Calu3 (cell line): ENCODE results near the gene ACSL3. TPM values are rescaled to one million over a fixed set of nuclear protein-coding genes. Genes with fewer than 3 reads are reported as not detected.
"Not testable (repeated sequence)": the region's sequence is repeated elsewhere in the genome, so short reads cannot be mapped to it uniquely, and the experiment has no call there.

Source experiments
- BruUV-seq: library from RNA; stranded (reverse); fragments of 400-500 nt; replicated peaks from 2 replicates; lab custom pipeline; 2021; lab: Mats Ljungman, UMichigan
- CTCF ChIA-PET: fragments of 300-600 bp; sonication (Branson Sonifier 250); formaldehyde crosslinking; loops from one replicate; lab custom pipeline; 2022; ENCODE audit warnings: antibody characterized with exemption; lab: Charles Lee
- DNase-seq: peaks from one replicate; pipeline ENCODE4 v3.0.0; 2022
- H3K27ac Mint-ChIP-seq: one replicate; pipeline ENCODE4 v1.8.0; 2022; ENCODE audit warnings: mixed read lengths; ENCODE audit not compliant: unreplicated experiment
- H3K27me3 Mint-ChIP-seq: one replicate; pipeline ENCODE4 v1.8.0; 2022; ENCODE audit warnings: mixed read lengths; ENCODE audit not compliant: unreplicated experiment
- H3K36me3 Mint-ChIP-seq: one replicate; pipeline ENCODE4 v1.8.0; 2022; ENCODE audit warnings: mild to moderate bottlenecking, moderate library complexity, mixed read lengths; ENCODE audit not compliant: insufficient read depth, unreplicated experiment
- H3K4me1 Mint-ChIP-seq: one replicate; pipeline ENCODE4 v1.8.0; 2022; ENCODE audit warnings: mild to moderate bottlenecking, low read depth, mixed read lengths; ENCODE audit not compliant: unreplicated experiment
- H3K4me3 Mint-ChIP-seq: one replicate; pipeline ENCODE4 v1.8.0; 2022; ENCODE audit warnings: mild to moderate bottlenecking, low read depth, moderate library complexity, mixed read lengths; ENCODE audit not compliant: unreplicated experiment
- H3K9me3 Mint-ChIP-seq: one replicate; pipeline ENCODE4 v1.8.0; 2022; ENCODE audit warnings: low read depth, mixed read lengths; ENCODE audit not compliant: unreplicated experiment
- CTCF ChIP-seq: fragments of 200-600 bp; IDR thresholded peaks from one replicate; pipeline ENCODE4 v1.8.0; 2022; ENCODE audit warnings: antibody characterized with exemption; ENCODE audit not compliant: unreplicated experiment
- intact Hi-C: fragments of 100-400 bp; cut with micrococcal nuclease; formaldehyde crosslinking; loops from one replicate; pipeline ENCODE4 v1.10.0; 2022; ENCODE audit not compliant: unreplicated experiment
- total RNA-seq: library from RNA; stranded (reverse); gene quantifications from 2 replicates; pipeline ENCODE4 v1.2.3, GENCODE V29; 2022

The ACSL3 gene
- total RNA-seq, 1 experiment from 2014 or later, result 167 TPM

DNA sequence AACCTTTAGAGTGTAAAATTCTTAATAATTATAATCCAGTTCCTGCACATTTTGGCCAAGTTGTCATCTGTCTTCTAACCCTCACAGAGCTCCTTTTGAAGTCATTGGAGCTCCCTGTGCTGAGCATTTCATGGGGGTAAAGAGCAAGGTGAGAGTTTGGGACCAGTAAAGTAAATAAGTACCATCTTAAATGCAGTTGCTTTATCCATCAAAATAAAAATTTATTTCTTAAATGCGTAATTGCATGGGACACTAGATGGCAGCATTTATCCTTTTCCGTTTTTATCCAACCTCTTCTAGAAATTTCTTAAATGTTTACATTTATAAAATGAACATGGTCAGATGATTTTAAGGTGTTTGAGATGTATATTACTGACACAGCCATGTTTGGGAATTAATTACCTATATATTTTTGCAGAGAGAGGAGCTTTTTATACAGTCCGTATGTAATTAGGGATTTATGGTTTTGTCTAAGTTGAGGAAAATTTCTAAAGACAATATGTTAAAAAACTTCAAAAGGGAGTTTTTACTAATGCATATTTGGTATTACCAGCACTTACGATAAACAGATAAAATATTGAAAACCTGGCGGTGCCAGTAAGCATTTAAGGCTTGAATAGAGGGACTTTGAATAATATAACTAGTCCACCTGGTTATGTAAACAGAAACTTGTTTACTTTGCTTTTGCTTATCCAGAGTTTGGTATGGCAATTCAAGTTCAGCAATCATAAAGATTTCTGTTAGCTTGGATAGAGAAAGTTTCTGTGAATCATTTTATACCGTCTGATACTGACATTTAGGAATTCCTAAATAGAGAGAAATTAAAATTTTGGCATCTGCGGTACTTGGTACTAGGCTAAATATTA lies 54.5 kb downstream of the ACSL3 start:
- H3K36me3 Mint-ChIP-seq, result peaks cover 23% of the 10 kb centered on the region
- H3K4me1 Mint-ChIP-seq, result peaks cover 24% of the 10 kb centered on the region
- H3K4me3 Mint-ChIP-seq, result no peak overlapping the region
- H3K27me3 Mint-ChIP-seq, result no peaks in the 10 kb centered on the region
- H3K9me3 Mint-ChIP-seq, result no peaks in the 10 kb centered on the region
- no TSS peak for BruUV-seq
- H3K27ac Mint-ChIP-seq, result no peak overlapping the region
- CTCF ChIA-PET, result no interaction called here
- no peak for DNase-seq
- intact Hi-C loops, result no loop called here
- TF ChIP-seq CTCF, result no peak

GRCh38 chr2:222916229-222917197 lies 55.7 kb downstream of the ACSL3 start:
- Mint-ChIP-seq H3K27ac (no peak overlapping the region), H3K36me3 (peaks cover 15% of the 10 kb centered on the region), H3K4me1 (peaks cover 24% of the 10 kb centered on the region), H3K27me3 (no peaks in the 10 kb centered on the region), H3K9me3 (no peaks in the 10 kb centered on the region), H3K4me3 (no peak overlapping the region)
- CTCF ChIA-PET, result no interaction called here
- BruUV-seq, result no TSS peak
- DNase-seq, result no peak
- TF ChIP-seq CTCF, result no peak
- intact Hi-C loops, result no loop called here

DNA sequence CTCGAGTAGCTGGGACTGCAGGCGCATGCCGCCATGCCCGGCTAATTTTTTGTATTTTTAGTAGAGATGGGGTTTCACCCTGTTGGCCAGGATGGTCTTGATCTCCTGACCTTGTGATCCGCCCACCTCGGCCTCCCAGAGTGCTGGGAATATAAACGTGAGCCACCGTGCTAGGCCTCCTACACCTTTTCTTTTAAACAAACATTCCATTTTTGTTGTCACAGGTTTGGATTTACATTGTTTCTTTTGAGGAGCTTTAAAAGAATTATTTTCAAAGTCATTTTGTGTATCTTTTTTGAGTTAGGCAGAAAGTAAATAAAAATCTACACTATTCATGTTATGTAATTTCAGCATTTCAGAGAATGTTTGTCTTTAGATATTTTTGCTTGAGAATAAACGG lies 56.4 kb downstream of the ACSL3 start:
- H3K4me3 Mint-ChIP-seq, H3K27me3 Mint-ChIP-seq, CTCF ChIA-PET, intact Hi-C loops, BruUV-seq, H3K36me3 Mint-ChIP-seq, H3K9me3 Mint-ChIP-seq, DNase-seq, H3K27ac Mint-ChIP-seq: not testable (repeated sequence)
- H3K4me1 Mint-ChIP-seq, result peaks cover 24% of the 10 kb centered on the region

- DNase-seq, result peak; percentile 15
- peaks cover 23% of the 10 kb centered on the region for H3K36me3 Mint-ChIP-seq
- TF ChIP-seq CTCF, result no peak
- intact Hi-C loops, result no loop called here
- BruUV-seq, result no TSS peak
- H3K9me3 Mint-ChIP-seq, result no peaks in the 10 kb centered on the region
- no peaks in the 10 kb centered on the region for H3K27me3 Mint-ChIP-seq
- H3K4me3 Mint-ChIP-seq, result no peak overlapping the region
- CTCF ChIA-PET, result interaction anchor here (1.0 kb wide), 1 partner anchor 19 kb away, joined by 4 read pairs; no protein-coding TSS in a partner anchor
- H3K27ac Mint-ChIP-seq, result peak overlapping the region; percentile 8
- peaks cover 11% of the 10 kb centered on the region for H3K4me1 Mint-ChIP-seq
These were observed 59.1 kb downstream of the ACSL3 start for GRCh38 chr2:222919841-222920526.
